GM18517 (cell line): ENCODE data around the gene PLCB3.

Source experiments
- ATAC-seq: cut with Tn5 transposase; IDR thresholded peaks from one replicate; pipeline ENCODE4 v1.9.1; 2021; ENCODE audit warnings: mild to moderate bottlenecking, moderate library complexity; ENCODE audit not compliant: unreplicated experiment

The PLCB3 gene

GRCh38 chr11:64249563-64250414, 1.5 kb upstream of the PLCB3 start:
- ATAC-seq: no peak

- ATAC-seq: no peak
Observed at GRCh38 chr11:64250415-64251015, 815 bp upstream of the PLCB3 start.

GRCh38 chr11:64251753-64252002, 348 bp downstream of the PLCB3 start:
- ATAC-seq: no peak

GRCh38 chr11:64252003-64252872, 908 bp downstream of the PLCB3 start:
- ATAC-seq: no peak

GRCh38 chr11:64253043-64253442, 1.7 kb downstream of the PLCB3 start:
- ATAC-seq: no peak

- ATAC-seq: no peak
Observed at GRCh38 chr11:64253481-64253880, 2.2 kb downstream of the PLCB3 start.

- no peak for ATAC-seq
Observed at GRCh38 chr11:64254326-64254725, 3.0 kb downstream of the PLCB3 start.

- no peak for ATAC-seq
Observed at GRCh38 chr11:64255135-64256128, 4.1 kb downstream of the PLCB3 start.

- no peak for ATAC-seq
Observed at GRCh38 chr11:64256300-64256699, 5.0 kb downstream of the PLCB3 start.

- ATAC-seq: no peak
Observed at GRCh38 chr11:64258356-64258755, 7.0 kb downstream of the PLCB3 start.

- no peak for ATAC-seq
Observed at GRCh38 chr11:64258946-64259532, 7.7 kb downstream of the PLCB3 start.

GRCh38 chr11:64259533-64260067, 8.3 kb downstream of the PLCB3 start:
- ATAC-seq: no peak

- ATAC-seq: no peak
Observed at GRCh38 chr11:64260147-64260708, 8.9 kb downstream of the PLCB3 start.

GRCh38 chr11:64261556-64262080, 10.3 kb downstream of the PLCB3 start:
- no peak for ATAC-seq

GRCh38 chr11:64262271-64263002, 11.1 kb downstream of the PLCB3 start:
- ATAC-seq: no peak

- no peak for ATAC-seq
Observed at GRCh38 chr11:64263021-64263946, 12.0 kb downstream of the PLCB3 start.

- ATAC-seq: no peak
Observed at GRCh38 chr11:64263947-64264317, 12.6 kb downstream of the PLCB3 start.

GRCh38 chr11:64264371-64264852, 13.1 kb downstream of the PLCB3 start:
- no peak for ATAC-seq
